Measurements from ENCODE around the gene NTRK3. TPM values are rescaled to one million over a fixed set of nuclear protein-coding genes. Genes with fewer than 3 reads are reported as not detected.

Gene NTRK3
- total RNA-seq, 6 experiments from 2014 or later, result 0.35 to 0.75 (median 0.46) TPM

DNA sequence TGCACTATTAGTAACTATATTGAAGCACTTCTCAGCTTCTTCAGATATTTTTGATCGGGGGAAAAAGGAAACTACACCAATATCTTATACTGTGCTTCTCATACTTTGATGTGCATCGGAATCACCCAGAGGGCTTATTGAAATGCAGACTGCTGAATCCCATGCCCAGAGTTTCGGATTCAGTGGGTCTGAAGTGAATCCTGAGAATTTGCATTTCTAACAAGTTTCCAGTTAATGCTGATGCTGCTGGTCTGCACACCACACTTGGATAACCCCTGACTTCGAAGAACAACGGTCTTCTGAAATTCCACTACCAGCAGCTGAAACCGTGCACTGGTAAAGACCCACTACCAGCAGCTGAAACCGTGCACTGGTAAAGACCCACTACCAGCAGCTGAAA lies 243.9 kb downstream of the NTRK3 start:
- Histone ChIP-seq H3K27ac (no peak overlapping the region), H3K36me3 (no peaks in the 10 kb centered on the region), H3K27me3 (no peaks in the 10 kb centered on the region), H3K9me3 (no peaks in the 10 kb centered on the region), H3K4me1 (no peaks in the 10 kb centered on the region), H3K4me3 (no peak overlapping the region)
- DNase-seq (no peak), ATAC-seq (no peak)
- WGBS (ENCODE audit: insufficient coverage, low coverage, low lambda C conversion rate, missing lambda C conversion rate), result 36% methylated on average over 3 of the region's 7 CpGs
- TF ChIP-seq POLR2A (IDR thresholded peaks at IDR 0.05), result no peak
- TF ChIP-seq, protein P1, sequence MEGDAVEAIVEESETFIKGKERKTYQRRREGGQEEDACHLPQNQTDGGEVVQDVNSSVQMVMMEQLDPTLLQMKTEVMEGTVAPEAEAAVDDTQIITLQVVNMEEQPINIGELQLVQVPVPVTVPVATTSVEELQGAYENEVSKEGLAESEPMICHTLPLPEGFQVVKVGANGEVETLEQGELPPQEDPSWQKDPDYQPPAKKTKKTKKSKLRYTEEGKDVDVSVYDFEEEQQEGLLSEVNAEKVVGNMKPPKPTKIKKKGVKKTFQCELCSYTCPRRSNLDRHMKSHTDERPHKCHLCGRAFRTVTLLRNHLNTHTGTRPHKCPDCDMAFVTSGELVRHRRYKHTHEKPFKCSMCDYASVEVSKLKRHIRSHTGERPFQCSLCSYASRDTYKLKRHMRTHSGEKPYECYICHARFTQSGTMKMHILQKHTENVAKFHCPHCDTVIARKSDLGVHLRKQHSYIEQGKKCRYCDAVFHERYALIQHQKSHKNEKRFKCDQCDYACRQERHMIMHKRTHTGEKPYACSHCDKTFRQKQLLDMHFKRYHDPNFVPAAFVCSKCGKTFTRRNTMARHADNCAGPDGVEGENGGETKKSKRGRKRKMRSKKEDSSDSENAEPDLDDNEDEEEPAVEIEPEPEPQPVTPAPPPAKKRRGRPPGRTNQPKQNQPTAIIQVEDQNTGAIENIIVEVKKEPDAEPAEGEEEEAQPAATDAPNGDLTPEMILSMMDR (IDR thresholded peaks at IDR 0.05), result no peak
- intact Hi-C loops (cut with DNase I), result no loop called here

DNA sequence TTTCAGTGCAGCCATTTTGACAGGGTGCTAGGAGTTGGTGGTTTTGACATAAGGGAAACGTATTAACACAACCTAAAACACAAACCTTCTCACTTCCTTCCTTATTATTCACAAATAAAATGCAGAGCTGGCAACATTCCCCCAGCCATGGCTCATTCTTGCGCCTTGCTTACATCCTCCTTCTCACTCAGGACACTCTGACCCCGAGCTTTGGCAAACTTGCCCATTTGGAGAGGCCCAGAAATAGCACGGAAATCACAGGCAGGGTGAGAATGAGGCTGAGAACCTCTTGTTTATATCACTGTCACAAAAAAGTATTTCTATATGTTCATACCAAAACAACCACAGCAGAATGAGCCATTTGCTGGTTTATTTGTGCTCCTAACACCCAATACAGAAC lies 244.3 kb downstream of the NTRK3 start:
- intact Hi-C loops (cut with DNase I), result no loop called here
- Histone ChIP-seq H3K36me3 (no peaks in the 10 kb centered on the region), H3K27ac (no peak overlapping the region), H3K4me3 (no peak overlapping the region), H3K27me3 (no peaks in the 10 kb centered on the region), H3K9me3 (no peaks in the 10 kb centered on the region), H3K4me1 (no peaks in the 10 kb centered on the region)
- DNase-seq, result peak in 1 of 3 donors; percentile 20
- peak in 2 of 4 donors; percentile 30 to 43 for ATAC-seq
- WGBS (ENCODE audit: insufficient coverage, low coverage, low lambda C conversion rate, missing lambda C conversion rate), result 23% methylated on average over 4 of the region's 4 CpGs
- TF ChIP-seq, protein P1 (IDR thresholded peaks at IDR 0.05), result no peak
- TF ChIP-seq POLR2A (IDR thresholded peaks at IDR 0.05), result no peak

DNA sequence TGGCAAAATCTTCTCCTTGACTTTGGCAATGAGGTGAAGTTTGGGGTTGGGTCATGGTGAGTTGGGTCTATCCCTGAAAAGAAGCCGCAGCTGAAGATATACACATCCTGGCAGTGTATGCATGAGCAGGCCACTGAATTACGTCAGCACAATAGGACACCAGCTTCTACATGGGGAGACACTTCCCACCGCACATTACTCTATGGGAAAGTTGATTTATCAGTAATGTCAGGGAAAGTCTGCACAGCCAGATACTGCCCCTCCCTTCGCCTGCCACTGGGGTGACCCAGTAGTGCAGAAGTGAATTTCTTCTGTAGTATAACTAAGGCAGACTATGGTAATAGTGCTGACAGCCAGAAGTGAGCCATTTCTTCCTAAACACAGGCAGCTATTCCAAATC lies 245.0 kb downstream of the NTRK3 start:
- no peak overlapping the region for H3K27ac ChIP-seq
- intact Hi-C loops (cut with DNase I), result no loop called here
- H3K9me3 ChIP-seq, result no peaks in the 10 kb centered on the region

DNA sequence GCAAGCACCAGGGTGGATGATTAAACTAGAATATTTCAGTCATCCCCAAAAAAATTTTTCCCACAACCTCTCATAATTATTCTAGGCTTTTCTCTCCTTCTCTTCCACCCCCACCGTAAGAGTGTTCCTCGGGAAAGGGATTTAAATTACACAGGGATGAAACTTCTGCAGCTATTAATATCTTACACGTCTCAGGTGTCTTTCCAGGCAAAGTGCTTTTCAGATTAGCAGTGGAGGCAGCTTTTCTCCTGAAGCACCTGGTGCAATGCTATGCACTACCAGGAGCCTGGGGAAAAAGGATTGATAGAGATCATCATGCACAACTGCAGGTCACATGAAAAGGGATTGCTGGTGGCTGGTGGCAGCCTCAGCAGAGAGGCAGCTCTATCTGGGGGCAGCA lies 250.4 kb downstream of the NTRK3 start:
- Histone ChIP-seq H3K27ac (no peak overlapping the region), H3K4me1 (no peaks in the 10 kb centered on the region), H3K27me3 (no peaks in the 10 kb centered on the region), H3K36me3 (no peaks in the 10 kb centered on the region), H3K9me3 (no peaks in the 10 kb centered on the region), H3K4me3 (no peak overlapping the region)
- intact Hi-C loops (cut with DNase I), result no loop called here
- TF ChIP-seq POLR2A (IDR thresholded peaks at IDR 0.05), result no peak
- TF ChIP-seq, protein P1 (IDR thresholded peaks at IDR 0.05), result no peak
- ATAC-seq (no peak), DNase-seq (no peak)
- 75% methylated on average over 3 of the region's 3 CpGs for WGBS (ENCODE audit: insufficient coverage, low coverage, low lambda C conversion rate, missing lambda C conversion rate)

More for the DNA sequence above, 245.0 kb downstream of the NTRK3 start:
- no peaks in the 10 kb centered on the region for H3K36me3 ChIP-seq
- no peaks in the 10 kb centered on the region for H3K4me1 ChIP-seq
- 63% methylated on average over 4 of the region's 4 CpGs for WGBS (ENCODE audit: insufficient coverage, low coverage, low lambda C conversion rate, missing lambda C conversion rate)
- no peak overlapping the region for H3K4me3 ChIP-seq
- ATAC-seq (no peak), DNase-seq (no peak)
- no peak for TF ChIP-seq POLR2A (IDR thresholded peaks at IDR 0.05)
- TF ChIP-seq, protein P1 (IDR thresholded peaks at IDR 0.05), result no peak
- H3K27me3 ChIP-seq, result no peaks in the 10 kb centered on the region

DNA sequence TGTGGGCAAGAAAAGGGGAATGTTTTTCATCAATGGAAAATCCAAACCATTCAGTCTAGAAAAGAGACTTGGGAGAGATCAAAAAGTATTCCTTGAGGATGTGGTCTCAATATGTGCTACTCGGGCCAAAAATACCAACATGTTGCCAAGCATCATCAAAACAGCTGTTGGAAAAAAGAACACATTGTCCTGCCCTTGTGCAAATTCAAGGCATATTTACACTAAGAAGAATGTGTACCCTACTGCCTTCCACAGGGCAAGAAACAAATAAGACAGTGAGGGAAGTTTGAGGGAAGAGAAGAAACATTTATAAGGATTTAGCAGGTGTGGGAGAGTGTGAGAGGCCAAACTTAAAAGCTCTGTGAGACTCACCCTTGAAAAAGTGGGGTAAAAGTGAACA lies 252.1 kb downstream of the NTRK3 start:
- Histone ChIP-seq H3K4me1 (no peaks in the 10 kb centered on the region), H3K27ac (no peak overlapping the region), H3K36me3 (no peaks in the 10 kb centered on the region), H3K9me3 (no peaks in the 10 kb centered on the region), H3K27me3 (no peaks in the 10 kb centered on the region), H3K4me3 (no peak overlapping the region)
- WGBS (ENCODE audit: insufficient coverage, low coverage, low lambda C conversion rate, missing lambda C conversion rate), result 29% methylated on average over 1 of the region's 1 CpG
- DNase-seq (no peak), ATAC-seq (no peak)
- intact Hi-C loops (cut with DNase I), result no loop called here
- TF ChIP-seq, protein P1 (IDR thresholded peaks at IDR 0.05), result no peak
- no peak for TF ChIP-seq POLR2A (IDR thresholded peaks at IDR 0.05)
